T-helper 2 cell (primary cell): ENCODE data around the gene HLX.

Source experiments
- DNase-seq, 5 experiments: peaks; one replicate each; pipeline versions ENCODE4 v3.0.0 to v3.0.0-alpha.2; 2012 to 2022

The HLX gene

GRCh38 chr1:220896092-220896491 lies 16.8 kb downstream of the HLX start:
- DNase-seq = no peak

- DNase-seq = no peak
Measured at GRCh38 chr1:220900842-220901241, 21.6 kb downstream of the HLX start.

- no peak for DNase-seq
Measured at GRCh38 chr1:220901881-220902280, 22.6 kb downstream of the HLX start.

- no peak for DNase-seq
Measured at GRCh38 chr1:220902916-220903315, 23.7 kb downstream of the HLX start.

- no peak for DNase-seq
Measured at GRCh38 chr1:220904876-220905275, 25.6 kb downstream of the HLX start.

GRCh38 chr1:220905650-220906560 lies 26.7 kb downstream of the HLX start:
- DNase-seq = no peak

- no peak for DNase-seq
Measured at GRCh38 chr1:220906561-220907334, 27.5 kb downstream of the HLX start.

- peak in 1 of 5 experiments; percentile 18 for DNase-seq
Measured at GRCh38 chr1:220908757-220909156, 29.5 kb downstream of the HLX start.

GRCh38 chr1:220910021-220910420 lies 30.8 kb downstream of the HLX start:
- no peak for DNase-seq

- DNase-seq = no peak
Measured at GRCh38 chr1:220914283-220915116, 35.3 kb downstream of the HLX start.

- DNase-seq = no peak
Measured at GRCh38 chr1:220915117-220915440, 35.8 kb downstream of the HLX start.

- no peak for DNase-seq
Measured at GRCh38 chr1:220915954-220916353, 36.7 kb downstream of the HLX start.

GRCh38 chr1:220917101-220917500 lies 37.9 kb downstream of the HLX start:
- no peak for DNase-seq

GRCh38 chr1:220917535-220918209 lies 38.4 kb downstream of the HLX start:
- DNase-seq = no peak

- DNase-seq = no peak
Measured at GRCh38 chr1:220918285-220918951, 39.2 kb downstream of the HLX start.

GRCh38 chr1:220920967-220921366 lies 41.7 kb downstream of the HLX start:
- DNase-seq = no peak

GRCh38 chr1:220921498-220921897 lies 42.3 kb downstream of the HLX start:
- DNase-seq = no peak

- no peak for DNase-seq
Measured at GRCh38 chr1:220921971-220922635, 42.9 kb downstream of the HLX start.

GRCh38 chr1:220922951-220923350 lies 43.7 kb downstream of the HLX start:
- no peak for DNase-seq

- no peak for DNase-seq
Measured at GRCh38 chr1:220924331-220924970, 45.2 kb downstream of the HLX start.

- DNase-seq = no peak
Measured at GRCh38 chr1:220925707-220926106, 46.5 kb downstream of the HLX start.
